Esophagus squamous epithelium (tissue), 4 donors: ENCODE results near the gene SLC24A3.

Source experiments
- POLR2A ChIP-seq, 4 donors: fragments of 450-650 bp; IDR thresholded peaks; one replicate each; pipeline ENCODE4 v1.6.1; 2017; ENCODE audit warnings: antibody characterized with exemption in 4 of 4, mild to moderate bottlenecking in 4 of 4, moderate library complexity in 3 of 4
- TF ChIP-seq, protein P1 (sequence below), 6 experiments: fragments of 450-650 bp in 4 of 6; fragments of 200-600 bp in 2 of 6; sonication (generic) in 2 of 6; IDR thresholded peaks; one replicate each; pipeline ENCODE4 v1.5.1; 2016 to 2019; ENCODE audit warnings: antibody characterized with exemption in 6 of 6, mild to moderate bottlenecking in 4 of 6, moderate library complexity in 4 of 6

- TF ChIP-seq, protein P1, sequence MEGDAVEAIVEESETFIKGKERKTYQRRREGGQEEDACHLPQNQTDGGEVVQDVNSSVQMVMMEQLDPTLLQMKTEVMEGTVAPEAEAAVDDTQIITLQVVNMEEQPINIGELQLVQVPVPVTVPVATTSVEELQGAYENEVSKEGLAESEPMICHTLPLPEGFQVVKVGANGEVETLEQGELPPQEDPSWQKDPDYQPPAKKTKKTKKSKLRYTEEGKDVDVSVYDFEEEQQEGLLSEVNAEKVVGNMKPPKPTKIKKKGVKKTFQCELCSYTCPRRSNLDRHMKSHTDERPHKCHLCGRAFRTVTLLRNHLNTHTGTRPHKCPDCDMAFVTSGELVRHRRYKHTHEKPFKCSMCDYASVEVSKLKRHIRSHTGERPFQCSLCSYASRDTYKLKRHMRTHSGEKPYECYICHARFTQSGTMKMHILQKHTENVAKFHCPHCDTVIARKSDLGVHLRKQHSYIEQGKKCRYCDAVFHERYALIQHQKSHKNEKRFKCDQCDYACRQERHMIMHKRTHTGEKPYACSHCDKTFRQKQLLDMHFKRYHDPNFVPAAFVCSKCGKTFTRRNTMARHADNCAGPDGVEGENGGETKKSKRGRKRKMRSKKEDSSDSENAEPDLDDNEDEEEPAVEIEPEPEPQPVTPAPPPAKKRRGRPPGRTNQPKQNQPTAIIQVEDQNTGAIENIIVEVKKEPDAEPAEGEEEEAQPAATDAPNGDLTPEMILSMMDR (IDR thresholded peaks at IDR 0.05), result no peak
- TF ChIP-seq POLR2A (IDR thresholded peaks at IDR 0.05), result no peak
Measured at GRCh38 chr20:19543101-19543500, 330.7 kb downstream of the SLC24A3 start.
